K562 (cell line): ENCODE measurements around the gene SMARCB1. TPM values are rescaled to one million over a fixed set of nuclear protein-coding genes. Genes with fewer than 3 reads are reported as not detected.

Source experiments
- ATAC-seq: fragments of 200-7000 bp; cut with Tn5 transposase; 3 replicates; pipeline ENCODE4 v1.9.1; 2020; ENCODE audit warnings: moderate library complexity
- BruUV-seq: library from RNA; stranded (reverse); fragments of 400-500 nt; replicated peaks from 2 replicates; lab custom pipeline; 2021; lab: Mats Ljungman, UMichigan
- CTCF ChIA-PET: fragments of 300-600 bp; formaldehyde crosslinking; extraction: SDS; loops from one replicate; lab custom pipeline; 2021; ENCODE audit warnings: low intra/inter-chr PET ratio; lab: Yijun Ruan, JAX
- POLR2A ChIA-PET: fragments of 300-600, 350-650 bp; sonication (Branson Sonifier 250); formaldehyde crosslinking; extraction: SDS; loops from one replicate; lab custom pipeline; 2021; ENCODE audit warnings: antibody characterized with exemption, inconsistent platforms; lab: Yijun Ruan, JAX
- DNase-seq, 4 experiments: peaks; one replicate each; pipeline versions ENCODE4 v3.0.0 to v3.0.0-alpha.2; 2011 to 2018; ENCODE audit warnings: low spot score in 3 of 4, mixed read lengths in 3 of 4; ENCODE audit errors: extremely low read depth in 1 of 4
- FAIRE-seq: peaks from 2 replicates; lab custom pipeline; 2011; peaks lifted over from hg19 to GRCh38; lab: Jason Lieb, UNC
- H2AFZ ChIP-seq: 2 replicates; pipeline ENCODE4 v1.6.0; 2011; ENCODE audit warnings: low read depth, low read length, control low read depth, inconsistent platforms
- H3K27ac ChIP-seq: fragments of 200-600 bp; 3 replicates; pipeline ENCODE4 v1.8.0; 2011; ENCODE audit warnings: low read depth, mild to moderate bottlenecking, control low read depth, inconsistent platforms, low read length, moderate library complexity, mixed read lengths; ENCODE audit errors: extremely low read depth
- H3K27me3 ChIP-seq, 2 experiments: fragments of 300-600 bp in 1 of 2; 2 replicates in 1 of 2; 3 replicates in 1 of 2; pipeline versions ENCODE4 v1.6.0 to v1.8.0; 2011; ENCODE audit warnings: inconsistent platforms in 2 of 2, low read length in 2 of 2, mild to moderate bottlenecking in 1 of 2, mixed read lengths in 1 of 2, moderate library complexity in 1 of 2; ENCODE audit not compliant: control insufficient read depth in 2 of 2, insufficient read depth in 2 of 2
- H3K36me3 ChIP-seq: fragments of 300-600 bp; 3 replicates; pipeline ENCODE4 v1.8.0; 2011; ENCODE audit warnings: mild to moderate bottlenecking, low read length, inconsistent platforms; ENCODE audit not compliant: control insufficient read depth, insufficient read depth
- H3K4me1 ChIP-seq, 2 experiments: fragments of 200-600 bp in 1 of 2; replicated peaks in 1 of 2; 2 replicates in 1 of 2; 3 replicates in 1 of 2; pipeline versions ENCODE4 v1.5.1 to v1.8.0; 2011; ENCODE audit warnings: inconsistent platforms in 2 of 2, low read length in 2 of 2, mild to moderate bottlenecking in 1 of 2, mixed read lengths in 1 of 2, moderate library complexity in 1 of 2; ENCODE audit not compliant: control insufficient read depth in 2 of 2, insufficient read depth in 2 of 2
- H3K4me2 ChIP-seq: 2 replicates; pipeline ENCODE4 v1.6.1; 2011; ENCODE audit warnings: low read length, control low read depth, inconsistent platforms, mixed read lengths; ENCODE audit not compliant: insufficient read depth
- H3K4me3 ChIP-seq: fragments of 200-600 bp; sonication (generic), shearing (Covaris generic); 2 replicates; pipeline ENCODE4 v1.5.1; 2016; ENCODE audit warnings: control low read depth, inconsistent platforms
- H3K79me2 ChIP-seq: fragments of 200-600 bp; 3 replicates; pipeline ENCODE4 v1.8.0; 2011; ENCODE audit warnings: low read length, inconsistent platforms; ENCODE audit not compliant: control insufficient read depth, insufficient read depth
- H3K9ac ChIP-seq, 2 experiments: 2 replicates each; pipeline versions ENCODE4 v1.6.0 to v1.6.1; 2011; ENCODE audit warnings: low read depth in 2 of 2, low read length in 2 of 2, control low read depth in 1 of 2, inconsistent platforms in 1 of 2, mild to moderate bottlenecking in 1 of 2, mixed read lengths in 1 of 2; ENCODE audit not compliant: insufficient read depth in 1 of 2
- H3K9me1 ChIP-seq: one replicate; pipeline ENCODE4 v1.6.0; 2011; ENCODE audit warnings: inconsistent platforms, mild to moderate bottlenecking, low read length, moderate library complexity; ENCODE audit not compliant: control insufficient read depth, insufficient read depth
- H3K9me3 ChIP-seq: replicated peaks from 2 replicates; pipeline ENCODE4 v1.5.1; 2011; ENCODE audit warnings: low read depth, low read length, inconsistent platforms; ENCODE audit not compliant: control insufficient read depth, insufficient read depth
- H4K20me1 ChIP-seq: replicated peaks from 2 replicates; pipeline ENCODE4 v1.6.1; 2011; ENCODE audit warnings: low read length, inconsistent platforms, mixed read lengths; ENCODE audit not compliant: control insufficient read depth, insufficient read depth
- POLR2B ChIP-seq: fragments of 450-650 bp; IDR thresholded peaks from 2 replicates; pipeline ENCODE4 v1.6.1; 2018; ENCODE audit warnings: low read depth; ENCODE audit not compliant: partially characterized antibody
- POLR2G ChIP-seq: fragments of 200-400 bp; formaldehyde crosslinking; IDR thresholded peaks from 2 replicates; pipeline ENCODE4 v1.6.1; 2017; ENCODE audit warnings: low read depth, mild to moderate bottlenecking, antibody characterized with exemption, low read length, moderate library complexity
- ZNF3 ChIP-seq: fragments of 250-450 bp; sonication (Bioruptor Pico); IDR thresholded peaks from 2 replicates; pipeline ENCODE4 v1.5.0; 2021; ENCODE audit warnings: mild to moderate bottlenecking, moderate library complexity
- WGBS: fragments of 100-300 bp; shearing (Covaris generic); methylation state at CpG from one replicate; pipeline ENCODE4 v1.1.6; 2016; ENCODE audit warnings: low coverage, mixed read lengths; ENCODE audit not compliant: insufficient coverage; ENCODE audit errors: missing lambda C conversion rate; 5-methylcytosine and 5-hydroxymethylcytosine counted together
- in situ Hi-C: fragments of 300-500 bp; cut with MboI; formaldehyde crosslinking; loops from 4 replicates; pipeline ENCODE4 v1.15.0; 2018; ENCODE audit warnings: inconsistent platforms, mixed read lengths
- intact Hi-C: fragments of 100-400 bp; cut with micrococcal nuclease; formaldehyde crosslinking; loops from 2 replicates; pipeline ENCODE4 v1.14.2; 2022
- polyA plus RNA-seq, 8 experiments: library from polyadenylated mRNA; depleted of rRNA in 4 of 8; stranded (reverse) in 5 of 8; unstranded in 3 of 8; fragments of >200 nt; fragmentation: Nextera tagmentation in 2 of 8; fragmentation: Illumina TruSeq in 1 of 8; extraction: Ambion mirVana in 2 of 8; extraction: Trizol in 1 of 8; gene quantifications; 2 replicates each; pipeline versions ENCODE4 v1.2.1 to v1.2.3, GENCODE V29; 2011 to 2014; ENCODE audit warnings: inconsistent platforms in 1 of 8, missing spikeins in 1 of 8
- total RNA-seq, 7 experiments: library from RNA; depleted of rRNA in 6 of 7; stranded (reverse); fragments of >200 nt in 6 of 7; fragmentation: Illumina TruSeq in 2 of 7; extraction: Trizol in 2 of 7; gene quantifications; 2 replicates each; pipeline versions ENCODE4 v1.2.1 to v1.2.3, GENCODE V29; 2011 to 2021; ENCODE audit warnings: low replicate concordance in 1 of 7
- TF ChIP-seq, protein P1 (sequence below): sonication (generic); formaldehyde crosslinking; IDR thresholded peaks from 2 replicates; pipeline ENCODE4 v1.4.0; 2020; ENCODE audit warnings: mild to moderate bottlenecking, missing genetic modification reagents

SMARCB1 gene
- total and polyA plus RNA-seq, 9 of the 15 experiments (the other 6 are each of a cell fraction or from before 2014, with no cell fraction given) = 1.2 to 113 (median 65.4) TPM

DNA sequence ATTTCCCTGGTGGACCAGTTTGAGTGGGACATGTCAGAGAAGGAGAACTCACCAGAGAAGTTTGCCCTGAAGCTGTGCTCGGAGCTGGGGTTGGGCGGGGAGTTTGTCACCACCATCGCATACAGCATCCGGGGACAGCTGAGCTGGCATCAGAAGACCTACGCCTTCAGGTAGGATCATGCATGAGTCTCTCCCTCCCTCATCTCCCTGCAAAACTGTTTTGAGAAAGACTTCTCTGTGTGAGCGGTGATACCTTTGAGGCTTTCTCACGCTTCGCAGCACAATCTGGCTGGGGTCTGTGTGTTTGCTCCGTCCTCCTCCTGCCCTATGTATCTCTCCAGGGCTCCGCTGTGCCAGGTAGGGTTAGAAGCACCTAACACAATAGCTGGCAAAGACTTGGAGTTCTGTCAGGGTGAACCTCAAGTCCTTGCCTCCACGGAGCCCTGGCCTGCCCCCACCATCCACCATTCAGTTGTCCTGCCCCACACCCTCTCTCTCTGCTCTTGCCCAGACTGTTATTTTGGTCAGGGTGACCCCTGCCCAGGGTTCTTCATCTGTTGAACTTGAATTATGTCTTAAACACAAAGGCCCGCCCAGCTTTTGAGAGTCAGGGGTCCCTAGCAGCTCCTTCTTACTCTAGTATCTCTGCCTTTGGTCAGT, 38.6 kb downstream of the SMARCB1 start (continued):
- TF ChIP-seq, protein P1, sequence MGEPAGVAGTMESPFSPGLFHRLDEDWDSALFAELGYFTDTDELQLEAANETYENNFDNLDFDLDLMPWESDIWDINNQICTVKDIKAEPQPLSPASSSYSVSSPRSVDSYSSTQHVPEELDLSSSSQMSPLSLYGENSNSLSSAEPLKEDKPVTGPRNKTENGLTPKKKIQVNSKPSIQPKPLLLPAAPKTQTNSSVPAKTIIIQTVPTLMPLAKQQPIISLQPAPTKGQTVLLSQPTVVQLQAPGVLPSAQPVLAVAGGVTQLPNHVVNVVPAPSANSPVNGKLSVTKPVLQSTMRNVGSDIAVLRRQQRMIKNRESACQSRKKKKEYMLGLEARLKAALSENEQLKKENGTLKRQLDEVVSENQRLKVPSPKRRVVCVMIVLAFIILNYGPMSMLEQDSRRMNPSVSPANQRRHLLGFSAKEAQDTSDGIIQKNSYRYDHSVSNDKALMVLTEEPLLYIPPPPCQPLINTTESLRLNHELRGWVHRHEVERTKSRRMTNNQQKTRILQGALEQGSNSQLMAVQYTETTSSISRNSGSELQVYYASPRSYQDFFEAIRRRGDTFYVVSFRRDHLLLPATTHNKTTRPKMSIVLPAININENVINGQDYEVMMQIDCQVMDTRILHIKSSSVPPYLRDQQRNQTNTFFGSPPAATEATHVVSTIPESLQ (CRISPR knock-in tag) = no peak

GRCh38 chr22:23826510-23827350, 40.0 kb downstream of the SMARCB1 start:
- ChIA-PET CTCF (no interaction called here), POLR2A (interaction anchor here (0.9 to 1.1 kb wide), 2 partner anchors 9 to 58 kb away, joined by 3 to 4 read pairs; no protein-coding TSS in a partner anchor)
- FAIRE-seq = no peak
- 89% methylated on average over 11 of the region's 15 CpGs for WGBS
- ATAC-seq = no peak
- DNase-seq = no peak
- Histone ChIP-seq H3K9me1 (no peaks in the 10 kb centered on the region), H3K27ac (no peak overlapping the region), H3K79me2 (no peaks in the 10 kb centered on the region), H2AFZ (no peak overlapping the region), H3K9ac (no peak overlapping the region), H4K20me1 (no peaks in the 10 kb centered on the region), H3K4me3 (no peak overlapping the region), H3K9me3 (no peaks in the 10 kb centered on the region), H3K36me3 (peaks cover 78% of the 10 kb centered on the region; the same call in 2 of the 3 replicates), H3K4me2 (no peak overlapping the region), H3K4me1 (no peaks in the 10 kb centered on the region), H3K27me3 (no peaks in the 10 kb centered on the region)
- intact Hi-C loops = no loop called here
- in situ Hi-C loops = no loop called here
- TF ChIP-seq POLR2B (no peak), POLR2G (0 out of 2 replicates have a peak, but pooled peaks have one; percentile 34), ZNF3 (CRISPR knock-in tag) (no peak)
- no TSS peak for BruUV-seq
